Measurements from ENCODE around the gene ACAN.

- TF ChIP-seq, protein P1, sequence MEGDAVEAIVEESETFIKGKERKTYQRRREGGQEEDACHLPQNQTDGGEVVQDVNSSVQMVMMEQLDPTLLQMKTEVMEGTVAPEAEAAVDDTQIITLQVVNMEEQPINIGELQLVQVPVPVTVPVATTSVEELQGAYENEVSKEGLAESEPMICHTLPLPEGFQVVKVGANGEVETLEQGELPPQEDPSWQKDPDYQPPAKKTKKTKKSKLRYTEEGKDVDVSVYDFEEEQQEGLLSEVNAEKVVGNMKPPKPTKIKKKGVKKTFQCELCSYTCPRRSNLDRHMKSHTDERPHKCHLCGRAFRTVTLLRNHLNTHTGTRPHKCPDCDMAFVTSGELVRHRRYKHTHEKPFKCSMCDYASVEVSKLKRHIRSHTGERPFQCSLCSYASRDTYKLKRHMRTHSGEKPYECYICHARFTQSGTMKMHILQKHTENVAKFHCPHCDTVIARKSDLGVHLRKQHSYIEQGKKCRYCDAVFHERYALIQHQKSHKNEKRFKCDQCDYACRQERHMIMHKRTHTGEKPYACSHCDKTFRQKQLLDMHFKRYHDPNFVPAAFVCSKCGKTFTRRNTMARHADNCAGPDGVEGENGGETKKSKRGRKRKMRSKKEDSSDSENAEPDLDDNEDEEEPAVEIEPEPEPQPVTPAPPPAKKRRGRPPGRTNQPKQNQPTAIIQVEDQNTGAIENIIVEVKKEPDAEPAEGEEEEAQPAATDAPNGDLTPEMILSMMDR (conservative IDR thresholded peaks at IDR 0.05 in 1 of 2, IDR thresholded peaks at IDR 0.05 in 1 of 2; ENCODE audit: extremely low read depth in 1 of 2, insufficient read depth in 1 of 2, low read depth in 1 of 2, low read length in 2 of 2) = peak; percentile 65 to 88
- no peak for TF ChIP-seq EZH2 (IDR thresholded peaks at IDR 0.05; ENCODE audit: borderline replicate concordance, low read length)
These were observed 91.1 kb downstream of the ACAN start for GRCh38 chr15:88894348-88894818.
